A549 (cell line): ENCODE data around the gene ZDBF2. TPM values are rescaled to one million over a fixed set of nuclear protein-coding genes. Genes with fewer than 3 reads are reported as not detected.

Experiments
- ATAC-seq, 2 experiments: fragments of 200-7000 bp in 1 of 2; fragments of >200 bp in 1 of 2; cut with Nextera tagmentation in 1 of 2; cut with Tn5 transposase in 1 of 2; 3 replicates each; pipeline versions ENCODE4 v1.8.0 to v1.9.1; 2018 to 2020; ENCODE audit warnings: mild to moderate bottlenecking in 1 of 2, moderate library complexity in 1 of 2
- CTCF ChIA-PET: fragments of 300-600 bp; sonication (Branson Sonifier 250); formaldehyde crosslinking; extraction: SDS; loops from one replicate; lab custom pipeline; 2021; ENCODE audit warnings: antibody characterized with exemption, inconsistent platforms; lab: Yijun Ruan, JAX
- POLR2A ChIA-PET: fragments of 350-600 bp; formaldehyde crosslinking; extraction: SDS; loops from one replicate; lab custom pipeline; 2021; ENCODE audit warnings: antibody characterized with exemption, inconsistent platforms; lab: Yijun Ruan, JAX
- DNase-seq, 2 experiments: peaks; one replicate each; pipeline versions ENCODE4 v3.0.0 to v3.0.0-alpha.2; 2011 to 2016; ENCODE audit warnings: low read depth in 1 of 2, low spot score in 1 of 2
- FAIRE-seq: peaks from 2 replicates; lab custom pipeline; 2011; peaks lifted over from hg19 to GRCh38; lab: Jason Lieb, UNC
- H3K27ac ChIP-seq, 2 experiments: fragments of >200 bp; sonication (Bioruptor Twin); formaldehyde crosslinking; 3 replicates each; pipeline ENCODE4 v1.5.1; 2016 to 2017
- H3K4me1 ChIP-seq: fragments of >200 bp; sonication (Bioruptor Twin); formaldehyde crosslinking; 3 replicates; pipeline ENCODE4 v1.6.1; 2016
- H3K4me2 ChIP-seq: fragments of >200 bp; sonication (Bioruptor Twin); formaldehyde crosslinking; 3 replicates; pipeline ENCODE4 v1.6.1; 2016
- H3K4me3 ChIP-seq: fragments of >200 bp; sonication (Bioruptor Twin); formaldehyde crosslinking; 3 replicates; pipeline ENCODE4 v1.5.1; 2016
- H3K9me3 ChIP-seq: fragments of >200 bp; sonication (Bioruptor Twin); formaldehyde crosslinking; 3 replicates; pipeline ENCODE4 v1.6.1; 2016
- CBX8 ChIP-seq: fragments of 200-600 bp; sonication (generic); IDR thresholded peaks from 2 replicates; pipeline ENCODE4 v1.6.1; 2016
- CEBPB ChIP-seq, 2 experiments: fragments of >200 bp in 1 of 2; sonication (Bioruptor Twin) in 1 of 2; formaldehyde crosslinking in 1 of 2; IDR thresholded peaks; 2 replicates each; pipeline ENCODE4 v1.6.1; 2012 to 2016
- E2F6 ChIP-seq: IDR thresholded peaks from 2 replicates; pipeline ENCODE4 v1.6.1; 2012; ENCODE audit warnings: low read depth, borderline replicate concordance
- ESRRA ChIP-seq: fragments of 150-350 bp; IDR thresholded peaks from 2 replicates; pipeline ENCODE4 v1.6.1; 2014; ENCODE audit warnings: mild to moderate bottlenecking, low read length, borderline replicate concordance
- FOXS1 ChIP-seq: fragments of 250-450 bp; sonication (Bioruptor Pico); IDR thresholded peaks from 2 replicates; pipeline ENCODE4 v1.5.0; 2020; ENCODE audit warnings: mild to moderate bottlenecking, moderate library complexity
- HOXA7 ChIP-seq: fragments of 250-450 bp; sonication (Bioruptor Pico); IDR thresholded peaks from 2 replicates; pipeline ENCODE4 v1.5.0; 2020; ENCODE audit warnings: mild to moderate bottlenecking, moderate library complexity
- HOXB13 ChIP-seq: fragments of 250-450 bp; sonication (Bioruptor Pico); IDR thresholded peaks from 2 replicates; pipeline ENCODE4 v1.5.0; 2020; ENCODE audit warnings: low read depth, mild to moderate bottlenecking, moderate library complexity
- KDM5A ChIP-seq: fragments of 200-600 bp; sonication (generic); IDR thresholded peaks from 2 replicates; pipeline ENCODE4 v1.6.1; 2016; ENCODE audit warnings: antibody characterized with exemption, mild to moderate bottlenecking
- MAFK ChIP-seq: fragments of 450-650 bp; IDR thresholded peaks from 2 replicates; pipeline ENCODE4 v1.6.1; 2014; ENCODE audit not compliant: partially characterized antibody
- MAX ChIP-seq: IDR thresholded peaks from 2 replicates; pipeline ENCODE4 v1.6.1; 2012
- PBX3 ChIP-seq: IDR thresholded peaks from 2 replicates; pipeline ENCODE4 v1.6.1; 2012
- PHF8 ChIP-seq: fragments of 200-600 bp; sonication (generic); IDR thresholded peaks from 2 replicates; pipeline ENCODE4 v1.6.1; 2016; ENCODE audit warnings: low read depth, mild to moderate bottlenecking, antibody characterized with exemption, moderate library complexity, borderline replicate concordance
- RAD21 ChIP-seq, 2 experiments: fragments of >200 bp in 1 of 2; sonication (Bioruptor Twin) in 1 of 2; formaldehyde crosslinking in 1 of 2; IDR thresholded peaks in 1 of 2; conservative IDR thresholded peaks in 1 of 2; 2 replicates in 1 of 2; 3 replicates in 1 of 2; pipeline ENCODE4 v1.6.1; 2012 to 2018; ENCODE audit warnings: inconsistent platforms in 1 of 2
- SREBF2 ChIP-seq: fragments of 450-650 bp; IDR thresholded peaks from 2 replicates; pipeline ENCODE4 v1.6.1; 2014; ENCODE audit warnings: mild to moderate bottlenecking, moderate library complexity
- WGBS: methylation state at CpG from one replicate; pipeline ENCODE4 v1.1.6; 2017; ENCODE audit errors: missing lambda C conversion rate; 5-methylcytosine and 5-hydroxymethylcytosine counted together
- polyA plus RNA-seq, 4 experiments: library from polyadenylated mRNA; depleted of rRNA in 3 of 4; stranded (reverse); fragments of >200 nt; fragmentation: RNase III in 1 of 4; extraction: RNeasy Plus Mini Kit Qiagen cat#74134 plus additional on column Dnase treatment in 1 of 4; gene quantifications; 2 replicates in 3 of 4; 3 replicates in 1 of 4; pipeline ENCODE4 v1.2.3, GENCODE V29; 2011 to 2017
- TF ChIP-seq, protein P1 (sequence below): fragments of >200 bp; sonication (Bioruptor Twin); formaldehyde crosslinking; IDR thresholded peaks from 3 replicates; pipeline ENCODE4 v1.5.1; 2016

Gene ZDBF2
- polyA plus RNA-seq, 2 of the 4 experiments (the other 2 are of a cell fraction): 1.5 to 8.4 TPM

- Histone ChIP-seq H3K9me3 (no peaks in the 10 kb centered on the region), H3K4me1 (peaks cover 13% of the 10 kb centered on the region), H3K4me2 (no peak overlapping the region), H3K4me3 (no peak overlapping the region), H3K27ac (no peak overlapping the region)
- 16% methylated on average over 1 of the region's 1 CpG for WGBS
- ATAC-seq (no peak), FAIRE-seq (no peak)
- CTCF ChIA-PET: interaction anchor here (0.6 to 1.3 kb wide), 2 partner anchors 11 to 107 kb away, joined by 3 to 4 read pairs; no protein-coding TSS in a partner anchor
- POLR2A ChIA-PET: no interaction called here
- TF ChIP-seq PBX3 (no peak), RAD21 (conservative IDR thresholded peaks at IDR 0.05 in 1 of 2, IDR thresholded peaks at IDR 0.05 in 1 of 2) (no peak), MAFK (peak; percentile 95)
- TF ChIP-seq, protein P1, sequence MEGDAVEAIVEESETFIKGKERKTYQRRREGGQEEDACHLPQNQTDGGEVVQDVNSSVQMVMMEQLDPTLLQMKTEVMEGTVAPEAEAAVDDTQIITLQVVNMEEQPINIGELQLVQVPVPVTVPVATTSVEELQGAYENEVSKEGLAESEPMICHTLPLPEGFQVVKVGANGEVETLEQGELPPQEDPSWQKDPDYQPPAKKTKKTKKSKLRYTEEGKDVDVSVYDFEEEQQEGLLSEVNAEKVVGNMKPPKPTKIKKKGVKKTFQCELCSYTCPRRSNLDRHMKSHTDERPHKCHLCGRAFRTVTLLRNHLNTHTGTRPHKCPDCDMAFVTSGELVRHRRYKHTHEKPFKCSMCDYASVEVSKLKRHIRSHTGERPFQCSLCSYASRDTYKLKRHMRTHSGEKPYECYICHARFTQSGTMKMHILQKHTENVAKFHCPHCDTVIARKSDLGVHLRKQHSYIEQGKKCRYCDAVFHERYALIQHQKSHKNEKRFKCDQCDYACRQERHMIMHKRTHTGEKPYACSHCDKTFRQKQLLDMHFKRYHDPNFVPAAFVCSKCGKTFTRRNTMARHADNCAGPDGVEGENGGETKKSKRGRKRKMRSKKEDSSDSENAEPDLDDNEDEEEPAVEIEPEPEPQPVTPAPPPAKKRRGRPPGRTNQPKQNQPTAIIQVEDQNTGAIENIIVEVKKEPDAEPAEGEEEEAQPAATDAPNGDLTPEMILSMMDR: no peak
- TF ChIP-seq, all 56 proteins: peak for 1
- no peak for DNase-seq
These were observed 3.4 kb upstream of the ZDBF2 start for GRCh38 chr2:206271065-206271464.

DNA sequence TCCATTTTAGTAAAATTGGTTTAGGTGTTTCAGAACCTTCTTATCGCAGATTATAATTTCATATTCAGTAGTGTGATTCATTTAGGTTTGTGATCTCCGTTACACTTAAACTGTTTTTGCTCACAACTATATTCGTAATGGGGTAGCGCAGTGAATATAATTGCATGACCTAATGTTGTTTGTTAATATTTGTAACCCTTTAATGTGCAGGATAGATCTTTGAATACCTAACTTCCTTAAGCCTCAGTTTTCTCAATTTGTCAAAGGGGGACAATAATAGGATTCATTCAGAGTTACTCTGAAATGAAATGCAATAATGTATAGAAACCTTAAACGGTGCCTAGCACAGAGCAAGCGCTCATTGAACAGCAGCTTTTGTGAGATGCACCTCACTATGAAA, 558 bp upstream of the ZDBF2 start:
- ChIA-PET POLR2A (interaction anchor here (0.6 to 0.8 kb wide), 3 partner anchors 10 to 40 kb away, joined by 3 to 5 read pairs (median 3); no protein-coding TSS in a partner anchor), CTCF (no interaction called here)
- no peak for FAIRE-seq
- H3K4me1 ChIP-seq: peaks cover 19% of the 10 kb centered on the region
- H3K27ac ChIP-seq: peak overlapping the region; percentile 85 to 96
- TF ChIP-seq HOXB13 (CRISPR knock-in tag) (no peak), MAX (no peak), KDM5A (no peak), CBX8 (peak; percentile 76; the same call in 1 of the 2 replicates), ESRRA (no peak), FOXS1 (CRISPR knock-in tag) (no peak), HOXA7 (CRISPR knock-in tag) (no peak), SREBF2 (no peak)
- H3K4me3 ChIP-seq: peak overlapping the region; percentile 81
- 64% methylated on average over 6 of the region's 6 CpGs for WGBS
- H3K9me3 ChIP-seq: no peaks in the 10 kb centered on the region
- DNase-seq: no peak
- peak overlapping the region; percentile 89 for H3K4me2 ChIP-seq
- ATAC-seq: no peak; a peak in 1 of 6 replicates

- H3K4me2 ChIP-seq: peak overlapping the region; percentile 89
- peaks cover 19% of the 10 kb centered on the region for H3K4me1 ChIP-seq
- DNase-seq (peak in 1 of 2 experiments; percentile 59), ATAC-seq (peak; percentile 57 to 61; a peak in 5 of 6 replicates), FAIRE-seq (no peak)
- POLR2A ChIA-PET: interaction anchor here (0.6 kb wide), 2 partner anchors 21 to 115 kb away, joined by 3 read pairs; partner anchors contain the start of gene EEF1B2
- TF ChIP-seq CEBPB (IDR thresholded peaks at IDR 0.05) (peak in 1 of 2 experiments; percentile 5; a peak in 1 of 4 replicates), E2F6 (no peak), PHF8 (0 out of 2 replicates have a peak, but pooled peaks have one; percentile 35)
- 14% methylated on average over 23 of the region's 23 CpGs for WGBS
- H3K4me3 ChIP-seq: peak overlapping the region; percentile 81
- peak overlapping the region; percentile 85 to 96 for H3K27ac ChIP-seq
- H3K9me3 ChIP-seq: no peaks in the 10 kb centered on the region
- CTCF ChIA-PET: no interaction called here
These were observed 1.0 kb downstream of the ZDBF2 start for GRCh38 chr2:206275312-206276055.
